ENCODE measurements around the gene ZSWIM6. TPM values are rescaled to one million over a fixed set of nuclear protein-coding genes. Genes with fewer than 3 reads are reported as not detected.

The ZSWIM6 gene
- polyA plus RNA-seq, 1 of the 3 experiments (the other 2 are of a cell fraction), result 7.4 TPM

- Histone ChIP-seq H3K27ac (ENCODE audit: low read depth in 2 of 2, low read length in 1 of 2) (no peak overlapping the region), H3K4me3 (ENCODE audit: low read depth in 2 of 2, low read length in 1 of 2) (no peak overlapping the region), H3F3A (replicated peaks; ENCODE audit: insufficient read depth) (no peaks in the 10 kb centered on the region), H3K27me3 (ENCODE audit: insufficient read depth) (no peaks in the 10 kb centered on the region), H3K79me2 (ENCODE audit: insufficient read depth) (peaks cover 99% of the 10 kb centered on the region), H3K9me3 (no peaks in the 10 kb centered on the region), H3K4me1 (ENCODE audit: control insufficient read depth in 1 of 2, insufficient read depth in 2 of 2, low read depth in 1 of 2, low read length in 1 of 2) (peaks cover 5 to 13% of the 10 kb centered on the region in 2 experiments; a peak in 3 of 4 replicates), H3K36me3 (replicated peaks in 1 of 2; ENCODE audit: control insufficient read depth in 1 of 2, insufficient read depth in 2 of 2, low read length in 1 of 2) (no peaks in the 10 kb centered on the region), H4K20me1 (ENCODE audit: insufficient read depth) (peaks cover 87% of the 10 kb centered on the region), H3K9me2 (no peaks in the 10 kb centered on the region), H3K9ac (no peak overlapping the region), H2AFZ (ENCODE audit: low read depth) (no peak overlapping the region), H3K4me2 (no peak overlapping the region)
- ChIA-PET POLR2A (no interaction called here), CTCF (interaction anchor here (1.0 to 2.3 kb wide), 2 partner anchors 17 to 311 kb away, joined by 3 to 8 read pairs; no protein-coding TSS in a partner anchor)
- WGBS (ENCODE audit: low lambda C conversion rate), result 98% methylated on average over 2 of the region's 2 CpGs
- DNase-seq, result no peak
- no peak for TF ChIP-seq NFIC (IDR thresholded peaks at IDR 0.05; ENCODE audit: borderline replicate concordance)
- TF ChIP-seq FOSL2 (IDR thresholded peaks at IDR 0.05; ENCODE audit: borderline replicate concordance, low read depth), result no peak
- no peak for TF ChIP-seq CTCF (IDR thresholded peaks at IDR 0.05)
- no peak for TF ChIP-seq USF2 (IDR thresholded peaks at IDR 0.05; ENCODE audit: borderline replicate concordance, low read depth, low read length)
- TF ChIP-seq JUND (IDR thresholded peaks at IDR 0.05), result no peak
- TF ChIP-seq REST (IDR thresholded peaks at IDR 0.05; ENCODE audit: low read depth, low read length), result no peak
- TF ChIP-seq ZBTB33 (IDR thresholded peaks at IDR 0.05; ENCODE audit: borderline replicate concordance, low read depth), result no peak
- no peak for TF ChIP-seq USF1 (IDR thresholded peaks at IDR 0.05; ENCODE audit: borderline replicate concordance, low read depth)
- no peak for TF ChIP-seq YY1 (IDR thresholded peaks at IDR 0.05; ENCODE audit: low read depth)
- no peak for TF ChIP-seq MEF2A (IDR thresholded peaks at IDR 0.05; ENCODE audit: borderline replicate concordance, low read depth)
- TF ChIP-seq POLR2AphosphoS5 (IDR thresholded peaks at IDR 0.05; ENCODE audit: low read depth, low read length), result no peak
- no peak for TF ChIP-seq SMC3 (IDR thresholded peaks at IDR 0.05; ENCODE audit: low read depth, low read length)
- TF ChIP-seq NRF1 (IDR thresholded peaks at IDR 0.05; ENCODE audit: low read depth, low read length), result no peak
- TF ChIP-seq TAF1 (IDR thresholded peaks at IDR 0.05; ENCODE audit: borderline replicate concordance, low read depth, low read length), result no peak
- TF ChIP-seq RXRA (IDR thresholded peaks at IDR 0.05; ENCODE audit: borderline replicate concordance, low read depth), result no peak
- TF ChIP-seq MXI1 (IDR thresholded peaks at IDR 0.05; ENCODE audit: low read depth, low read length), result no peak
- no peak for TF ChIP-seq CHD2 (IDR thresholded peaks at IDR 0.05; ENCODE audit: low read length, partially characterized antibody)
Observed at GRCh38 chr5:61346511-61346910, 14.5 kb downstream of the ZSWIM6 start.

Measured in SK-N-SH (cell line).